Thyroid gland (tissue), 4 donors: Measurements from ENCODE around the gene TMEM44.

Source experiments
- CTCF ChIP-seq, 6 experiments: fragments of 200-600 bp in 3 of 6; fragments of 450-650 bp in 3 of 6; sonication (generic) in 3 of 6; IDR thresholded peaks; one replicate each; pipeline ENCODE4 v1.5.1; 2016 to 2019; ENCODE audit warnings: antibody characterized with exemption in 6 of 6, mild to moderate bottlenecking in 2 of 6, inconsistent platforms in 1 of 6, moderate library complexity in 1 of 6
- POLR2A ChIP-seq, 2 donors: fragments of 450-650 bp; IDR thresholded peaks; one replicate each; pipeline ENCODE4 v1.6.1; 2017; ENCODE audit warnings: antibody characterized with exemption in 2 of 2, mild to moderate bottlenecking in 2 of 2, moderate library complexity in 1 of 2

GRCh38 chr3:194675680-194676079 lies 42.5 kb upstream of the TMEM44 start:
- TF ChIP-seq CTCF (IDR thresholded peaks at IDR 0.05) (no peak), POLR2A (IDR thresholded peaks at IDR 0.05) (no peak)
